Measurements from ENCODE around the gene SH2B3.
"Not testable (repeated sequence)": the region's sequence is repeated elsewhere in the genome, so short reads cannot be mapped to it uniquely, and the experiment has no call there.

- TF ChIP-seq CTCF (conservative IDR thresholded peaks at IDR 0.05); ZFX (IDR thresholded peaks at IDR 0.05): not testable (repeated sequence)
These were observed 3.3 kb upstream of the SH2B3 start for GRCh38 chr12:111402490-111402824.
